Activated CD4-positive, alpha-beta T cell treated with anti-CD3 and anti-CD28 coated beads, Interleukin-2, amount 10 ng/mL, durations not matched to agents 24 days and 14 days (primary cell): ENCODE results near the gene EPHA3. TPM values are rescaled to one million over a fixed set of nuclear protein-coding genes. Genes with fewer than 3 reads are reported as not detected.

Source experiments
- DNase-seq: peaks from one replicate; pipeline ENCODE4 v3.0.0; 2022
- H3K27ac Mint-ChIP-seq: one replicate; pipeline ENCODE4 v1.8.0; 2022; ENCODE audit warnings: mild to moderate bottlenecking, mixed read lengths
- H3K27me3 Mint-ChIP-seq: one replicate; pipeline ENCODE4 v1.8.0; 2022; ENCODE audit warnings: mixed read lengths
- H3K36me3 Mint-ChIP-seq: one replicate; pipeline ENCODE4 v1.8.0; 2022; ENCODE audit warnings: low read depth, mild to moderate bottlenecking, mixed read lengths
- H3K4me1 Mint-ChIP-seq: one replicate; pipeline ENCODE4 v1.8.0; 2021; ENCODE audit warnings: mixed read lengths
- H3K4me3 Mint-ChIP-seq: one replicate; pipeline ENCODE4 v1.8.0; 2022; ENCODE audit warnings: mild to moderate bottlenecking, moderate library complexity, mixed read lengths
- H3K9me3 Mint-ChIP-seq: one replicate; pipeline ENCODE4 v1.8.0; 2021; ENCODE audit warnings: mixed read lengths
- intact Hi-C: fragments of 100-400 bp; cut with micrococcal nuclease; formaldehyde crosslinking; loops from one replicate; pipeline ENCODE4 v1.15.1; 2023
- total RNA-seq: library from RNA; stranded (reverse); gene quantifications from 2 replicates; pipeline ENCODE4 v1.2.3, GENCODE V29; 2022

Gene EPHA3
- total RNA-seq, 1 donor from 2014 or later: not detected

- Mint-ChIP-seq H3K4me1 (no peaks in the 10 kb centered on the region), H3K9me3 (peaks cover 6% of the 10 kb centered on the region), H3K4me3 (no peak overlapping the region), H3K27me3 (no peaks in the 10 kb centered on the region), H3K36me3 (no peaks in the 10 kb centered on the region), H3K27ac (no peak overlapping the region)
- DNase-seq: no peak
- intact Hi-C loops: no loop called here
Observed at GRCh38 chr3:89452066-89452465, 344.6 kb downstream of the EPHA3 start.

GRCh38 chr3:89455240-89455639, 347.8 kb downstream of the EPHA3 start:
- intact Hi-C loops: no loop called here
- H3K36me3 Mint-ChIP-seq: no peaks in the 10 kb centered on the region

GRCh38 chr3:89467898-89468363, 360.5 kb downstream of the EPHA3 start:
- Mint-ChIP-seq H3K27ac (no peak overlapping the region), H3K4me3 (no peak overlapping the region), H3K27me3 (no peaks in the 10 kb centered on the region), H3K9me3 (no peaks in the 10 kb centered on the region), H3K36me3 (no peaks in the 10 kb centered on the region), H3K4me1 (no peaks in the 10 kb centered on the region)
- no peak for DNase-seq
- intact Hi-C loops: no loop called here

More at GRCh38 chr3:89455240-89455639, 347.8 kb downstream of the EPHA3 start:
- H3K27me3 Mint-ChIP-seq: no peaks in the 10 kb centered on the region
- no peak overlapping the region for H3K4me3 Mint-ChIP-seq
- no peak overlapping the region for H3K27ac Mint-ChIP-seq
- no peak for DNase-seq
- H3K9me3 Mint-ChIP-seq: peaks cover 6% of the 10 kb centered on the region
- H3K4me1 Mint-ChIP-seq: no peaks in the 10 kb centered on the region

GRCh38 chr3:89472101-89472500, 364.7 kb downstream of the EPHA3 start:
- no peaks in the 10 kb centered on the region for H3K4me1 Mint-ChIP-seq
- H3K9me3 Mint-ChIP-seq: no peaks in the 10 kb centered on the region
- H3K27me3 Mint-ChIP-seq: no peaks in the 10 kb centered on the region
- intact Hi-C loops: no loop called here
- no peak for DNase-seq
- no peak overlapping the region for H3K27ac Mint-ChIP-seq
- no peak overlapping the region for H3K4me3 Mint-ChIP-seq
- H3K36me3 Mint-ChIP-seq: no peaks in the 10 kb centered on the region

- Mint-ChIP-seq H3K27me3 (no peaks in the 10 kb centered on the region), H3K36me3 (no peaks in the 10 kb centered on the region), H3K9me3 (no peaks in the 10 kb centered on the region), H3K27ac (no peak overlapping the region), H3K4me3 (no peak overlapping the region), H3K4me1 (no peaks in the 10 kb centered on the region)
- intact Hi-C loops: no loop called here
- no peak for DNase-seq
Observed at GRCh38 chr3:89474333-89475130, 367.1 kb downstream of the EPHA3 start.

- Mint-ChIP-seq H3K9me3 (peaks cover 4% of the 10 kb centered on the region), H3K27me3 (no peaks in the 10 kb centered on the region), H3K4me3 (no peak overlapping the region), H3K4me1 (no peaks in the 10 kb centered on the region), H3K36me3 (no peaks in the 10 kb centered on the region), H3K27ac (no peak overlapping the region)
- intact Hi-C loops: no loop called here
- DNase-seq: no peak
Observed at GRCh38 chr3:89488800-89489580, 381.6 kb downstream of the EPHA3 start.

GRCh38 chr3:89490129-89490528, 382.7 kb downstream of the EPHA3 start:
- no peak for DNase-seq
- intact Hi-C loops: no loop called here
- Mint-ChIP-seq H3K4me3 (no peak overlapping the region), H3K4me1 (no peaks in the 10 kb centered on the region), H3K27me3 (no peaks in the 10 kb centered on the region), H3K9me3 (peaks cover 6% of the 10 kb centered on the region), H3K36me3 (no peaks in the 10 kb centered on the region), H3K27ac (no peak overlapping the region)

- Mint-ChIP-seq H3K27me3 (no peaks in the 10 kb centered on the region), H3K27ac (no peak overlapping the region), H3K4me3 (no peak overlapping the region), H3K9me3 (peaks cover 3% of the 10 kb centered on the region), H3K36me3 (no peaks in the 10 kb centered on the region), H3K4me1 (no peaks in the 10 kb centered on the region)
- DNase-seq: no peak
- intact Hi-C loops: no loop called here
Observed at GRCh38 chr3:89494734-89495133, 387.3 kb downstream of the EPHA3 start.

- H3K27me3 Mint-ChIP-seq: no peaks in the 10 kb centered on the region
- DNase-seq: no peak
- intact Hi-C loops: no loop called here
- no peaks in the 10 kb centered on the region for H3K36me3 Mint-ChIP-seq
- H3K27ac Mint-ChIP-seq: no peak overlapping the region
- no peaks in the 10 kb centered on the region for H3K4me1 Mint-ChIP-seq
- H3K4me3 Mint-ChIP-seq: no peak overlapping the region
- peaks cover 3% of the 10 kb centered on the region for H3K9me3 Mint-ChIP-seq
Observed at GRCh38 chr3:89503891-89504391, 396.5 kb downstream of the EPHA3 start.

- H3K36me3 Mint-ChIP-seq: no peaks in the 10 kb centered on the region
- H3K27ac Mint-ChIP-seq: no peak overlapping the region
- DNase-seq: no peak
- H3K27me3 Mint-ChIP-seq: no peaks in the 10 kb centered on the region
- intact Hi-C loops: no loop called here
- peaks cover 3% of the 10 kb centered on the region for H3K9me3 Mint-ChIP-seq
- H3K4me1 Mint-ChIP-seq: no peaks in the 10 kb centered on the region
- no peak overlapping the region for H3K4me3 Mint-ChIP-seq
Observed at GRCh38 chr3:89504432-89504831, 397.0 kb downstream of the EPHA3 start.

- intact Hi-C loops: no loop called here
- no peak for DNase-seq
- Mint-ChIP-seq H3K4me3 (no peak overlapping the region), H3K4me1 (no peaks in the 10 kb centered on the region), H3K36me3 (no peaks in the 10 kb centered on the region), H3K27ac (no peak overlapping the region), H3K27me3 (no peaks in the 10 kb centered on the region), H3K9me3 (peaks cover 3% of the 10 kb centered on the region)
Observed at GRCh38 chr3:89506462-89507103, 399.2 kb downstream of the EPHA3 start.

GRCh38 chr3:89521328-89521727, 413.9 kb downstream of the EPHA3 start:
- DNase-seq: no peak
- Mint-ChIP-seq H3K27ac (no peak overlapping the region), H3K9me3 (peaks cover 3% of the 10 kb centered on the region), H3K27me3 (no peaks in the 10 kb centered on the region), H3K36me3 (no peaks in the 10 kb centered on the region), H3K4me3 (no peak overlapping the region), H3K4me1 (no peaks in the 10 kb centered on the region)
- intact Hi-C loops: no loop called here

- Mint-ChIP-seq H3K4me1 (no peaks in the 10 kb centered on the region), H3K4me3 (no peak overlapping the region), H3K27me3 (no peaks in the 10 kb centered on the region), H3K27ac (no peak overlapping the region), H3K36me3 (no peaks in the 10 kb centered on the region), H3K9me3 (peaks cover 3% of the 10 kb centered on the region)
- intact Hi-C loops: no loop called here
- no peak for DNase-seq
Observed at GRCh38 chr3:89522155-89522554, 414.7 kb downstream of the EPHA3 start.

GRCh38 chr3:89525609-89526008, 418.2 kb downstream of the EPHA3 start:
- H3K4me3 Mint-ChIP-seq: no peak overlapping the region
- no peaks in the 10 kb centered on the region for H3K27me3 Mint-ChIP-seq
- DNase-seq: no peak
- H3K27ac Mint-ChIP-seq: no peak overlapping the region
- no peaks in the 10 kb centered on the region for H3K4me1 Mint-ChIP-seq
- no peaks in the 10 kb centered on the region for H3K36me3 Mint-ChIP-seq
- intact Hi-C loops: no loop called here
- H3K9me3 Mint-ChIP-seq: peaks cover 14% of the 10 kb centered on the region
